ENCODE measurements around the gene SPATA20. TPM values are rescaled to one million over a fixed set of nuclear protein-coding genes. Genes with fewer than 3 reads are reported as not detected.

The SPATA20 gene
- total and polyA plus RNA-seq, 2 donors (not counting 3 experiments of a cell fraction or from before 2014, with no cell fraction given): 42.3 to 51.5 TPM

DNA sequence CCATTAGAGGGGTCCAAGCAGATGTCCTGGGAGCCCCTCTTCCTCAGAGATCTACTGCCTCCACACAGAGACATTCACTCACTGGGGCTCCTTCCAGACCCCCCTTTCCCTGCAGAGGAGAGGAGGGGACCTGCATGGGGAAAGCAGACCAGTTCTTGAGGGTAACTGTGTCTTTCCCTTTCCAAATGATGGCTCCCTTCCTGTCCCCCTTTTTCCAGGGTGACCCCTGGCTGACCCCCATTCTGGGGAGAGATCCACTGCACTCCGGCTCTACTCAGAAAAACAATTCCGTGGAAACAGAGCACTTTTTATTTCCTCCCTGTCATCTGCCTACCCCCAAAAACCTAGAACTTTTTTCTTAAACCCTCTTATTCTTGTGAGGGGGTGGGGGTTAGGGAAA lies 19.9 kb downstream of the SPATA20 start:
- Histone ChIP-seq H3K4me1 (ENCODE audit: control insufficient read depth, extremely low read depth, insufficient read depth, low read length) (no peaks in the 10 kb centered on the region), H3K27me3 (ENCODE audit: control insufficient read depth in 2 of 2, insufficient read depth in 2 of 2, low read length in 2 of 2) (peaks cover 35 to 36% of the 10 kb centered on the region in 2 experiments), H3K27ac (ENCODE audit: insufficient read depth, low read depth, low read length) (no peak overlapping the region), H3K4me2 (ENCODE audit: insufficient read depth, low read length) (no peak overlapping the region), H3K79me2 (ENCODE audit: control insufficient read depth, insufficient read depth, low read length) (no peaks in the 10 kb centered on the region), H2AFZ (ENCODE audit: low read depth, low read length) (no peak overlapping the region), H3K9ac (replicated peaks; ENCODE audit: extremely low read depth, insufficient read depth, low read length) (no peak overlapping the region), H3K4me3 (replicated peaks in 1 of 3; ENCODE audit: insufficient read depth in 1 of 3, low read depth in 1 of 3, low read length in 3 of 3) (no peak overlapping the region), H3K9me3 (replicated peaks; ENCODE audit: control insufficient read depth, insufficient read depth, low read length) (no peaks in the 10 kb centered on the region), H3K9me1 (replicated peaks; ENCODE audit: control insufficient read depth, extremely low read depth, insufficient read depth, low read length) (no peaks in the 10 kb centered on the region), H3K36me3 (ENCODE audit: control insufficient read depth in 2 of 2, extremely low read depth in 1 of 2, insufficient read depth in 2 of 2, low read length in 2 of 2) (no peaks in the 10 kb centered on the region), H4K20me1 (replicated peaks; ENCODE audit: control insufficient read depth, extremely low read depth, insufficient read depth, low read length) (no peaks in the 10 kb centered on the region)
- dilution Hi-C loops (cut with MboI; ENCODE audit: extremely low pct_ligation_motif_present, low sequenced_read_pairs) (no loop called here), intact Hi-C loops (cut with micrococcal nuclease) (no loop called here)
- FAIRE-seq (no peak), DNase-seq (ENCODE audit: low read depth, low spot score) (no peak)
- ChIA-PET POLR2A (no interaction called here), CTCF (interaction anchor here (1.4 kb wide), 1 partner anchor 59 kb away, joined by 4 read pairs; no protein-coding TSS in a partner anchor)
- TF ChIP-seq FOS (IDR thresholded peaks at IDR 0.05; ENCODE audit: borderline replicate concordance, insufficient read depth, low read length): no peak
- no peak for TF ChIP-seq POLR2A (IDR thresholded peaks at IDR 0.05; ENCODE audit: low read depth, low read length)
- TF ChIP-seq MYC (IDR thresholded peaks at IDR 0.05; ENCODE audit: low read depth, low read length): no peak
- TF ChIP-seq GATA2 (IDR thresholded peaks at IDR 0.05; ENCODE audit: insufficient read depth, insufficient read length, low read depth, low read length): no peak
- TF ChIP-seq EZH2 (IDR thresholded peaks at IDR 0.05; ENCODE audit: borderline replicate concordance, low read depth, low read length, severe bottlenecking): no peak
- TF ChIP-seq JUN (IDR thresholded peaks at IDR 0.05; ENCODE audit: borderline replicate concordance, insufficient read depth, insufficient read length, low read depth): no peak
- TF ChIP-seq POLR2AphosphoS5 (IDR thresholded peaks at IDR 0.05; ENCODE audit: insufficient read depth, low read depth, low read length): no peak
- TF ChIP-seq, protein P1, sequence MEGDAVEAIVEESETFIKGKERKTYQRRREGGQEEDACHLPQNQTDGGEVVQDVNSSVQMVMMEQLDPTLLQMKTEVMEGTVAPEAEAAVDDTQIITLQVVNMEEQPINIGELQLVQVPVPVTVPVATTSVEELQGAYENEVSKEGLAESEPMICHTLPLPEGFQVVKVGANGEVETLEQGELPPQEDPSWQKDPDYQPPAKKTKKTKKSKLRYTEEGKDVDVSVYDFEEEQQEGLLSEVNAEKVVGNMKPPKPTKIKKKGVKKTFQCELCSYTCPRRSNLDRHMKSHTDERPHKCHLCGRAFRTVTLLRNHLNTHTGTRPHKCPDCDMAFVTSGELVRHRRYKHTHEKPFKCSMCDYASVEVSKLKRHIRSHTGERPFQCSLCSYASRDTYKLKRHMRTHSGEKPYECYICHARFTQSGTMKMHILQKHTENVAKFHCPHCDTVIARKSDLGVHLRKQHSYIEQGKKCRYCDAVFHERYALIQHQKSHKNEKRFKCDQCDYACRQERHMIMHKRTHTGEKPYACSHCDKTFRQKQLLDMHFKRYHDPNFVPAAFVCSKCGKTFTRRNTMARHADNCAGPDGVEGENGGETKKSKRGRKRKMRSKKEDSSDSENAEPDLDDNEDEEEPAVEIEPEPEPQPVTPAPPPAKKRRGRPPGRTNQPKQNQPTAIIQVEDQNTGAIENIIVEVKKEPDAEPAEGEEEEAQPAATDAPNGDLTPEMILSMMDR (IDR thresholded peaks at IDR 0.05; ENCODE audit: extremely low read depth in 1 of 2, insufficient read depth in 1 of 2, low read depth in 1 of 2, low read length in 2 of 2): no peak
- TF ChIP-seq, protein P2, sequence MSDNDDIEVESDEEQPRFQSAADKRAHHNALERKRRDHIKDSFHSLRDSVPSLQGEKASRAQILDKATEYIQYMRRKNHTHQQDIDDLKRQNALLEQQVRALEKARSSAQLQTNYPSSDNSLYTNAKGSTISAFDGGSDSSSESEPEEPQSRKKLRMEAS (IDR thresholded peaks at IDR 0.05; ENCODE audit: insufficient read depth, insufficient read length): no peak
- no TSS peak for BruUV-seq (replicated peaks)

Measured in endothelial cell of umbilical vein (primary cell).